Sciatic nerve (tissue), 2 donors: ENCODE measurements around the gene KIAA1217. TPM values are rescaled to one million over a fixed set of nuclear protein-coding genes. Genes with fewer than 3 reads are reported as not detected.

ENCODE experiments used
- ATAC-seq: fragments of 200-7000 bp; cut with Tn5 transposase; one replicate; pipeline ENCODE4 v1.9.1; 2020; ENCODE audit warnings: mild to moderate bottlenecking, moderate library complexity
- DNase-seq: peaks from one replicate; pipeline ENCODE4 v3.0.0-alpha.2; 2020; ENCODE audit warnings: low spot score
- intact Hi-C: fragments of 100-400 bp; cut with DNase I; formaldehyde crosslinking; loops from one replicate; pipeline ENCODE4 v1.14.2; 2022
- total RNA-seq: library from RNA; stranded (reverse); fragmentation: NEBNext Ultra II Directional; extraction: Animal tissue kit (Norgen Biotek cat#: 25700); gene quantifications from one replicate; pipeline ENCODE4 v1.2.1, GENCODE V29; 2021
- donor health status: DM: no; HTN: no; CAD: no.
- donor health status: DM: no; HTN: no; CAD: no.

Gene KIAA1217
- total RNA-seq, 1 donor from 2014 or later = 84.6 TPM

DNA sequence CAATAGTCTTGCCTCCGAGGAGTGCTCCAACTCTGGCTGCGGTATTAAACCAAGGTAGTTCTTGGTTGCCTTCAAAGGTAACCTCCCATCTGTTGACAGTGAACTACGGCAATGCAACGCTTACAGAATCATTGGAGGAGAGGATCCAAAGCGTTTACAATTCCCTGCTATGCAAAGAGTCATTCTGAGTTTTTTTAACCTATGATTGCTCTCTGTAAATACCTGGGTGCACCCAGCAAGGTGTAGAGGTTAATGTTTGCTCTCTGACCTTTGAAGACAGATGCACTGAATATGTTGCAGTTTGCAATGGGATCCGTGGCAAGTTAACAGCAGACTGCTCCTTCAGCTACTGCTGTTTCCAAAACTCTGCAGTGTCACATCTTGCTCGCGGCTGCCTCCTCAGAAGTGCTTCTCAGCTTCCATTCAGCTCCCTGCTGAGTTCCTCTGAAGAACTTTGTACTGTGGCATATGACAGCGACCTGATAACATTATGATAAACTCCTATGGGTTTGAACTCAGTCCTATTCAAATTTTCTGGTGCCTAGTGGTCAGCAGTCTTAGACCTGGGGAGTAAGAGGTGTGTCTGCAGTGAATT is 29.0 kb downstream of the KIAA1217 start:
- intact Hi-C loops = no loop called here
- ATAC-seq = no peak
- DNase-seq = no peak

DNA sequence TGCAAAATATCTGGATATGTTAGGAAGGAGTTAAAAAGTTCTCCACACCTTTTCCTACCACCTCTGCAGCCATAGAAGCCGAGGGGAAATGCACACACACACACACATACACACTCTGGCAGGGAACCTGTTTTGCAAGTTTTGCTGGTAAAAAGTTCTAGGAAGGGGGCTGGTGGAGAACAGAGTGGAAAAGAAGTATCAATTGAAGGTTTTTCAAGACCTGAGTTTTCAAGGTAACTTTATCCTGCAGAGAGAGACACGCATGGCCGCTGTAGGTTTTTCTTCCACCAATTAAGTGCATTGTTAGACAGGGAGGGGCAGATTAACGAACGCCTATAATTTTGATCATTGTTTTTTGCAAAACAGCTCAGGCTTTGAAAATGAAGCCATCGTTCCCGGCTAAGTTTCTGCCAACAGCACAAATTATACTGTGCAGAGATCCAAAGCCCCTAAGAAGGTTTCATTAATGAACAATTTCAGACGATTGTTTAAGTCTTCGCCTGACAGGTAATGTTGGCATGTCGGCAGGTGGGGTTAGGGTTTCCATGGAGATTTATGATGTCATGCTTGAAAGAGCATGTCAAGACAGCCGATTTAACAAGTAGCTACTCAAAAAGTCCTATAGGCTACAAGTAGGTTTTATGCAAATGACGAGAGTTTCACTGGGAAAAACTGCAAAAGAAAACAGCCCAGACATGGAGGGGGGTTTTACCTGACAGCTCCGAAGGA is 29.7 kb downstream of the KIAA1217 start:
- intact Hi-C loops = no loop called here
- no peak for ATAC-seq
- no peak for DNase-seq

DNA sequence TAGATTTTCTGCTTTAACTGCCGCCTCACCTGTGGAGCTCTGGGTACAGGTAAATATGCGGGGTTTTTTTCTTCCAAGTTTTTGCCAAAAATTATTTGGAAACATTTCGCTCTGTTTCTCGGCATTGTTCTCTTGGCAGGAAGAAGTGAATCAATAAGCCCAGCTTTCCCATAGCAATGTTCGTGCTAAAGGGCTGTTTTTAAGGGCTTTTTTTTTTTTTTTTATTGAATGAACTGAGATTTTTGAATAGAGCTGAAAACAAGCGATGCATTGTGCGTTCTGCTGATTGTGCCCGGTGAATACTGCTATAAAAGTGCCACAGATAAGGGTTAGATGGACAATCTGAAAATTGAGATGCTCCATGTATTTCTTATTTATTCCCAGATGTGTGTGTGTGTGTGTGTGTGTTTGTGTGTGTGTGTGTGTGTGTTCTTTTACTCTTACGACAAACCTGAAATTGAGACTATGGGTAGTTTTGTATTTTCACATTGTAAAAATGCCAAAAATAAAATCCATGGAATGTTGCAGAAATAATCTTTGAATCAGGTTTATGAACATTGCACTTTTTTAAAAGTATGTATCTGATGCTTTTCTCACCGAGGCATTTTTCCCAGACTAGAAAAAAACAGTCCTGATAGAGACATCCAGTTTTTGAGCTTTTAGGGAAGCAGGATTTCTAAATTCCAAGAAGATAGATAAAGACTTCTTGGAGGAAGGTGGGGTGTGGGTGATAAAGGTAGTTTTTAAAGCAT is 30.5 kb downstream of the KIAA1217 start:
- no peak for DNase-seq

DNA sequence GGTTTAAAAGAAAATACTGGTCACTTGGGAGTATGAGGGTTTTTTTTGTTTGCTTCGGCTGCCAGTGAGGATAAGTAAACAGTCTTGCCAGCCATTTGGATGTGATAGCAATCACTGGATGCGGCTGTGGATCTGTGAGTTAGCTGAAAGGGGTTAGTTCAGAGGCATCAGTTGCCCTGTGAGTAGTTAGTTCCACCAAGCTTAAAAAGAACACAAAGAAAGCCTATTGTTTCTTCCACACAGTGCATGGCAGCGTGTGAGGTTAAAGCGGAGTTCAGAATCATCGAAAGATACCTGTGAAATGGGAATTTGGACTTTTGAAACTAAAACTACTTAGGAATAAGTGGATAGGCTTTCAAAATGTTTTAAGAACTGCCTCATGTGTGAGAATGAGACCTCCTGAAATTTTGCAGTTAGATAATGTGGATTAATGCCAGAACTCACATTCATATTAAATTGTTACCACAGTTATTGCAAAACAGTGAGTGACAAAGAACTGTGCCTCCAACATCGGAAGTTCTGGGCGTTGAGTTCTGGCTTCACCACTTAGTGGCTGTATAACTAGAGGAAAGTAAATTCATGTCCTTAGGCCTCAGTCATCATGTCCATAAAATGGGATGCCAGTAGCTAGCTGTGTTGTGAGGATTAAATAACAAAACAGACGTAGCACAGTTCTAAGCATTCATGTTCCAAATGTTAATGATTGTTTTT is 31.3 kb downstream of the KIAA1217 start:
- intact Hi-C loops = no loop called here
- DNase-seq (no peak), ATAC-seq (peak; percentile 75)

More for the DNA sequence above, 30.5 kb downstream of the KIAA1217 start:
- intact Hi-C loops = no loop called here
- ATAC-seq = no peak

DNA sequence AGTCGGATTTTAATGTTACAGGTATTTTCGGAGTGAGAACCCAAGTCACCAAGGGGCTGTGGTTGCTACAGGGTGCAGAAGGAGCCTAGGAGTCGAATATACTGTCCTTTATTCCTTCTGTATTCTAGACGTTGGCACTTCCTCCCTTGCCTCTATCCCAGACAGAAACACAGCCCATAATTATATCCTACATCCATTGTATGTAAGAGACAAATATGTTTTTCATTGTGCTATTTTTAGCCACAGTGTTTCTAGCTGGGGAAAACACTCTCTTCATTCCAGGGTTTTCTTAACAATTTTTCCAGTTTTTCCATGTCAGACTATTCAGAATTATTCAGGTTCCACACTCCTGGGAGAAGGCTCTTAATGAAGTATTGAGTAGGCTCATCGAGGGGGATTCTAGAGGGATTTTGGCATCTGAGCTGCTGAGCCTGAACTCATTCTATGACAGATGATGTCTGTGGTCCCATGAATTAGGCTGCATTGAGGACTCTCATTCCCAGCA is 32.6 kb downstream of the KIAA1217 start:
- ATAC-seq (no peak), DNase-seq (no peak)
- intact Hi-C loops = no loop called here

DNA sequence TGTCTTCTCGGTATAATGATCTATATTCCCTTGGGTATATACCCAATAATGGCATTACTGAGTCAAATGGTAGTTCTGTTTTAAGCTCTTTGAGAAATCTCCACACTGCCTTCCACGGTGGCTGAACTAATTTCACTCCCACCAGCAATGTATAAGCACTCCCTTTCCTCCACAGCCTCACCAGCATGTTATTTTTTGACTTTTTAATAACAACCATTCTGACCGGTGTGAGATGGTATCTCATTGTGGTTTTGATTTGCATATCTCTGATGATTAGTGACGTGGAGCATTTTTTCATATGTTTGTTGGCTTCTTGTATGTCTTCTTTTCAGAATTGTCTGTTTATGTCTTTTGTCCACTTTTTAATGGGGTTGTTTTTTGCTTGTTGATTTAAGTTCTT is 33.6 kb downstream of the KIAA1217 start:
- intact Hi-C loops = no loop called here
- ATAC-seq (no peak), DNase-seq (no peak)

DNA sequence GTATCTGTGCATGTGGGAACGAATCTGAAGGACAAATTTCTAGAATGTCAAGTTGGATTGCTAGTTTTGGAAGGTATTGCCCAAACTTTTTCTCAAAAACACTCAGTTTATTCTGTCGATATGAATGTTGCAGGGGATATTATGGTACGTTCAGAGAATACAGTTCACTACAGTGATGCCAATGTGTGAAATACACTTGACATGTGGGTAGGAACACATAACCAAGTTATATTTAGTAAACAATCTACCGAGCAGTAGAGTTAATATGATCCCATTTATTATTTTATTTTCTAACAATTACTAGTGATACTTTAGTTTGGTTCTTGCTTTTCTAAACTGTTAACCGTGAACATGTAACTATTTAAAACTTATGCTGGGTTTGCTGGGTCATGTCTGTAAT is 37.4 kb downstream of the KIAA1217 start:
- intact Hi-C loops = no loop called here
- DNase-seq (no peak), ATAC-seq (no peak)

DNA sequence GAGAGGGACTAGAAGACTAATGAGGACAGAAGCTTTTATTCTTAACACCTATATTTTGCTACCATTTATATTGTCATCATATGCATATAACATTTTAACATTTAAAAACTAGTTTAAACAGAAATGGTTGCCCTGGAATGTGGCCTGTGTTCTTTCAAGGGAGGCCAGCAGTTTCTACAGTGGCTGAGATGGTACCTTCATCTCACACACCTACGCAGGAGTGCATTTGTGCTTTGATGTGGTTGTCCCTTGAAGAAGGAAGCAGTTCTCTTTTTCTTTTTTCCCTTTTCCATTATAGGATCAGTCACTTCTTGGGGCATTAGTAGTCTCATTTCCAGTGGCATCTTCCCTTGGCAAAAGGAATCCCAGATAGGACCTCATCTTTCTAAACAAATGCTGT is 38.9 kb downstream of the KIAA1217 start:
- DNase-seq (no peak), ATAC-seq (no peak)
- intact Hi-C loops = no loop called here

DNA sequence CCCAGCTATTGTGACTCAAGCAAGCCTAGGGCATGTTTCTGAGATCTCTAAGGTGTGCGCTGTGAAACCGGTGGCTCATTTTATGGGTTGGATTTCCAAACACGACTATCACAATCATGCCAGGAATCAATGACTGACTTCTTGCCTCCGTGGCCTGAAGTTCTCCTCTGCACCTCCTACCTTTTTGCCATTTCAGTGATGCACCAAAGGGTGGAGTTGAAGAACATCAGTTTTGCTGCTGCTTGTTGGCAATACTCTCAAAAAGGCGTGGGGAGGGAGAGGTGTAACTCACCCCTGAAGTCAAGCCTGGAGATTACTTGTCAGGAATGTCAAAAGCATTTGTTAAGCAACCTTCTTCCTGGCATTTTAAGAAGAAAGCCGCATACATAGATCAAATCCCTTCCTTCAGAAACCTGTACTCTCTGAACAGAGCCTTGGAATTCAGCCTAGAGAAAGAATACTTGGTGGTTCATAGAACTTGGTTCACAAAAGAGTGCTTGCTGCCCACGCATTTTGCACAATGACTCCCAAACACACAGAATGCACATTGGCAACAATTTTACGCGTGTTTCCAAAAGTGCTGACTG is 41.0 kb downstream of the KIAA1217 start:
- ATAC-seq (no peak), DNase-seq (no peak)
- intact Hi-C loops = no loop called here

DNA sequence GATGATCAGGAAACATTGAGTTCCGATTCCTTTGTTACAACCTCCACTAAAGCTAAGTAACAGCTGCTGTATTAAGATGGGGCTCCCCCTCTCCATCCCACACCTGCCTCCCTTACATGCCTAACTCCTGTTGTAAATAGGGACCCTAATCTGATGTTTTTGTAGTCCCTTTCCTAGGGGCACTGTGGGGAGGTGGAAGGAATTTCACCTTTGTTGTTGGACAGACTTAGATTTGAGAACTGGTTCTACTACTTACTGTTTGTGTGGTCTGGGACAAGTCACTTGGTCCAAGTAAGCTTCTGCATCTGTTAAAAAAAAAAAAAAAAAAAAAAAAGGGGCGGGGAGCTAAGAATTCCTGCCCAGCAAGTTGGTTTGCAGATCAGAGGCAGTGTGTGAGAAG is 42.6 kb downstream of the KIAA1217 start:
- DNase-seq (no peak), ATAC-seq (no peak)
- intact Hi-C loops = no loop called here

DNA sequence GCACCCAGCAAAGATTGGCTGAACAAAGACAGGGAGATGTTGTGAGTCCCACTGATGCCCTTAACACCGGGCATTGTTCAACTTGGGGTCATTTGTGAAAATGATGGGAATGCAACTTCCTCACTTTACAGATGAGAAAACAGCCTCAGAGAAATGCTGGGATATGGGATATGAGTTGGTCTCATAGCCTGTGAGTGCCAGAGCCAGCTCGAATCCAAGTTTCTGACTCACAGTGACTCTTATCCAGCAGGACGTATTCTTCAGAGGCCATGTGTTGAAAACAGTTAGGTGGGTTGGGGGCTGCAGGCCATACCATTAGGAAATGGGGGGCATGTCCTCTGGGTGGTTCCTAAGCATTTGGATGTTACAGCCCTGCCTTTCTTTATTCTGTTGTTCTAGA is 45.2 kb downstream of the KIAA1217 start:
- intact Hi-C loops = no loop called here
- no peak for DNase-seq
- no peak for ATAC-seq

DNA sequence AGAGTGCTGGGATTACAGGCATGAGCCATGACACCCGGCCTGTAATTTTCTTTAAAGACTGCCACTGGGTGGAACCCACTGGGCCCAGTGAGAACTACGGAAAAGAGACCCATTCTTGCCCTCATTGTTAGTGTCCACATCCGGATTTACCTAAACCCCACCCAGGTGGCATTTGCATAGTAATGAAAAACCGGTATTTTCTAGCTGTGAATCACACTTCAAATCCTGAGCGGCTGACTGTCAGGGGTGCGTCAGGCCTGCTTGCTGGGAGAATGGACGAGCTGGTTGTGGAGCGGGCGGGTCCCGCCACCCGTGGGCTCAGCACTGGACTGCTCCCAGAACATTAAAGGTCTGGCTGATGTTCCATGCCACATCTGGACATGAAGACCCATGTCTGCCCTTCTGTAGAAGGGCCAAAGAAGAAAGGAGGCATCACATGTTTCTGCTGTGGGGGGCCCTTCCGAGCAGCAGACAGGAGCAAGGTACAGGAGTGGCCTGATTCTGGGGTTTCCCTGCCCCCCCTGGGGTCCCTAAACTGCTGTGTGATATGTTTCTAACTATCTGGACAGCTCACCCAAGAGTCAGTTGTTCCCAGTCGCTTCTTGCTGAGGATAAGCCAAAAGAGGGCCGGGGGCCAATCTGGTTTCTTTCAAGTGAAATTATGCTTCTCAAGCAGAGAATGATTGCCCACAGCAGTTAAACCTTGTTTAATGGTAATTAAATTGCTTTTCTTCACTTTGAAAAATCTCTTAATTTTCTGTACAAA is 46.4 kb downstream of the KIAA1217 start:
- intact Hi-C loops = no loop called here
- ATAC-seq = no peak

DNA sequence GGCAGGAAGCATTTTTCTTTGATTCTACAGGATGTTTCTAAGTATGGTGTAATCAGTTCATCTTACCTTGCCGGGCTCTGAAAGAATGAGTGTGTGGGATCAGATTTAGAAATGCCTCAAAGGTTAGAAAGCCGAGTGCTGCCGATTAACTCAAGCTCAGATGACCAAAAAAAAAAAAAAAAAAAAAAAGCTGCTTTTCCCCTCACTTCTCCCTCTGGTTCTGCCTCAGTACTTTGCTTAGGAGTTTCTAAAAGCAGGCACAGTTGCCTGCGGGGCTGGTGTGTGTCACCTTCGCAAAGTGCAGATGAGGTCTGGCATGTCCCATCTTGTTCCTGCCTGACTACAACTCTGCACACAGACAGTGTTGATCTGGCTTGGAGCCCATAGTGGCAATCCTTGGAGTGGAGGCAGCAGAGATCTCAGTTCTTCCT is 47.0 kb downstream of the KIAA1217 start:
- ATAC-seq = no peak
- no peak for DNase-seq
- intact Hi-C loops = no loop called here

More for the DNA sequence above, 46.4 kb downstream of the KIAA1217 start:
- DNase-seq = no peak

DNA sequence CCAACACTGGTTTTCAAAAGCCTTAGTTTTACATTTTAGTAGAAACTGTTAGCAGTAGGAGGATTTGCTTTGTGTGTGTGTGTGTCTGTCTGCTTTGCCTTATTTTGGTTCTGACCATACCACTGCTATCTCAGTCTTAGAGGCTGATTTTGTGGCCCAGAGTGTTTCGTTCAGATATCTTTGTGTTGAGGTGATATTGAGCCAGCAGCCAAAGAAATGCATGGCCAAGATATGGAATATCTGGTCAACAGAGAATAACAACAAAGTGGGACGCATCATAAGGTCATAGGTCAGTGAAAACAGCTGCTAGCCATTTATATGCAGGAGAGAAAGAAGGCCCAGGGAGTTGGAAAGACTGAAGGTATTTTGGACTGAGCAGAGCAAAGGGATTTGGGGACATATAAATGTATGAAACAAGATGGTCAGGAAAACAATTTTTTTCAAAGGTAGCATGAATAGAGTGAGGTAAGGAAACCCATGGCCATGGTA is 47.7 kb downstream of the KIAA1217 start:
- DNase-seq (no peak), ATAC-seq (no peak)
- intact Hi-C loops = no loop called here

DNA sequence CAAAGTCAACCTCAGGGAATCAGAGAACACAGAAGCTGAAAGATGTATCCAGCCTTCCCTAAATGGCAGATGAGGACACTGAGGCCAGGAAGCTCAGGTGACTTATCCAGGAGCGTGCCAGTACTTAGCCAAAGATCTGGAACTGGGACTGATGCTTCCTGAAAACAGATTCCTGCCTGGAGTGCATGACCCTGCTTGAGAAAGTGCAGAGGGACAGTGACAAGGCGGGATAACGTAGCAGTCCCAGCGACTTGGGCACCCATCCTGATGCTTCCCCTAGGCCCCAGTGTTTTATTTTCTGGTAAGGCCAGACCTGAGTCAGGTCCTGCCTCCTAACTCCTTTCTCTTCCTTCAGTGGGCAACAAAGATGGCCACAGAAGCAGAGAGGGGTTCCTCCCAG is 48.6 kb downstream of the KIAA1217 start:
- DNase-seq = no peak
- intact Hi-C loops = no loop called here
- ATAC-seq = no peak

DNA sequence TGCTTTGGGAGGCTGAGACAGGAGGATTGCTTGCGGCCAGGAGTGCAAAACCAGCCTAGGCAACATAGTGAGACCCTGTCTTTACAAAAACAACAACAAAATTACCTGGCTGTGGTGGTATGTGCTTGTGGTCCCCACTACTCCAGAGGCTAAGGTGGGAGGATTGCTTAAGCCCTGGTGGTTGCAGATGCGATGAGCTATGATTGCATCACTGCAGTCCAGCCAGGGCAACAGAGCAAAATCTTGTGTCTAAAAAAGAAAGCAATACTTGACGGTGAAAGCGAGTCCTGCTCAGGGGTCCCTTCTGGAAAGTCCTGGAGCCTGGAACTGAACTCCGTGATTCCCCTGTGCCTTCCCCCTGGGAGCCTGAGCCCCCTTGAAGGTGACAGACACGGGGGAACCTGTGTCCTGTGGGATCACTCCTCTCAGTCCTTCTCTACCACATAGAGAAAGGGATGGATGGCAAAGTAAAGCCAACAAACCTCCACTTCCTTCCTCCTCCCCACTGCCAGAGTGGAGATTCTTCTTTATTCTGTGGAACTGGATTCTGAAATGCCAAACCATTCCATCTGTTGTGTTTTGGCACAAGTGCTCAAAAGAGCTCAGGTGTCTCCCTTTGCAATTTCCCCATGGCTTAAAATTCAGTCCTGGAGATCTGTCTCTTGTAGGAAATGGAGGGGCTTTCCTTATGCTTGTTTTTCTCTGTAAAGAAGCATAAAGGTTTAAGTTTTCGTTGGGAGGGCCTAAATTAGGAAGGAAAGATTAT is 50.6 kb downstream of the KIAA1217 start:
- intact Hi-C loops = no loop called here
- ATAC-seq = no peak

DNA sequence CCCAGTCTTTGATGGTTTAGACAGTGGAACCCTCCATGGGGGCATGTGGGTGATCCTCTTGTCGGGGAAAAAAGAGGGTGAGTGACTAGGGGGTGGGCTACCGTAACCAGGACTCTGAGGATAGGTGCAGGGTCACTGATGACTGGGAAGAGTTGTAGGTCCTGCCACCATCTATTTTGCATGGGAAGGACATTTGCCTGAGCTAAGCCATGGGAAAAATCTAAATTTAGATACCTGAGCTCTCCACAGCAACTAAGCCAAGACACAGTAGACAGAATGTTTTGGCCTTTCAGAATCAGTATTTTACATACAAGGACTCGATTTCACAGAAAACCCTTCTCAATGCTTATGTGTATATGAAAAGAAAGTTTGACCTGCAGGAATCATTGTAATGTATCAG is 52.7 kb downstream of the KIAA1217 start:
- no peak for ATAC-seq
- DNase-seq = no peak
- intact Hi-C loops = loop anchor here (2.0 kb wide), 1 partner anchor 53 kb away; the partner anchor contains the start of gene KIAA1217

More for the DNA sequence above, 50.6 kb downstream of the KIAA1217 start:
- DNase-seq = no peak
